HepG2 (cell line): ENCODE data around the gene VPS25. TPM values are rescaled to one million over a fixed set of nuclear protein-coding genes. Genes with fewer than 3 reads are reported as not detected.

ENCODE experiments used
- HIVEP1 ChIP-seq: sonication (generic); formaldehyde crosslinking; IDR thresholded peaks from 2 replicates; pipeline ENCODE4 v1.4.0; 2020; ENCODE audit warnings: mild to moderate bottlenecking, missing genetic modification reagents
- RAD51 ChIP-seq: fragments of 450-650 bp; IDR thresholded peaks from 2 replicates; pipeline ENCODE4 v1.6.1; 2016; ENCODE audit warnings: borderline replicate concordance
- SATB2 ChIP-seq: sonication (generic); formaldehyde crosslinking; IDR thresholded peaks from 2 replicates; pipeline ENCODE4 v1.5.0; 2020; ENCODE audit warnings: missing genetic modification reagents
- TP53 ChIP-seq: sonication (generic); formaldehyde crosslinking; conservative IDR thresholded peaks from 2 replicates; pipeline ENCODE4 v1.4.0; 2020; ENCODE audit warnings: missing genetic modification reagents
- ZNF605 ChIP-seq: sonication (generic); formaldehyde crosslinking; IDR thresholded peaks from 2 replicates; pipeline ENCODE4 v1.8.0; 2022; ENCODE audit warnings: mild to moderate bottlenecking, missing genetic modification reagents
- polyA plus RNA-seq, 8 experiments: library from polyadenylated mRNA; depleted of rRNA in 3 of 8; stranded (reverse) in 7 of 8; unstranded in 1 of 8; fragments of >200 nt; fragmentation: Illumina TruSeq in 4 of 8; extraction: Trizol in 4 of 8; gene quantifications; 2 replicates each; pipeline versions ENCODE4 v1.2.1 to v1.2.3, GENCODE V29; 2011 to 2016; ENCODE audit warnings: low read depth in 4 of 8, missing spikeins in 1 of 8, mixed read lengths in 1 of 8; ENCODE audit not compliant: insufficient read depth in 1 of 8
- total RNA-seq, 5 experiments: library from RNA; depleted of rRNA; stranded (reverse); fragments of >200 nt; fragmentation: Illumina TruSeq; extraction: Trizol; gene quantifications; 2 replicates each; pipeline ENCODE4 v1.2.3, GENCODE V29; 2016; ENCODE audit warnings: low read depth in 1 of 5
- TF ChIP-seq, protein P1 (sequence below): sonication (generic); formaldehyde crosslinking; IDR thresholded peaks from 2 replicates; pipeline ENCODE4 v1.5.0; 2020; ENCODE audit warnings: mild to moderate bottlenecking, missing genetic modification reagents, borderline replicate concordance
- TF ChIP-seq, protein P2 (sequence below): sonication (generic); formaldehyde crosslinking; conservative IDR thresholded peaks from 2 replicates; pipeline ENCODE4 v1.8.0; 2022; ENCODE audit warnings: missing genetic modification reagents
- TF ChIP-seq, protein P3 (sequence below): sonication (generic); formaldehyde crosslinking; IDR thresholded peaks from 2 replicates; pipeline ENCODE4 v1.8.1; 2022; ENCODE audit warnings: mild to moderate bottlenecking, missing genetic modification reagents
- TF ChIP-seq, protein P4 (sequence below): sonication (generic); formaldehyde crosslinking; IDR thresholded peaks from 2 replicates; pipeline ENCODE4 v1.4.0; 2020; ENCODE audit warnings: missing genetic modification reagents, borderline replicate concordance
- TF ChIP-seq, protein P5 (sequence below): IDR thresholded peaks from 2 replicates; pipeline ENCODE4 v1.6.1; 2012; ENCODE audit warnings: inconsistent platforms

Gene VPS25
- total and polyA plus RNA-seq, 2 of the 13 experiments (the other 11 are each of a cell fraction or from before 2014, with no cell fraction given), result 161 to 249 TPM

DNA sequence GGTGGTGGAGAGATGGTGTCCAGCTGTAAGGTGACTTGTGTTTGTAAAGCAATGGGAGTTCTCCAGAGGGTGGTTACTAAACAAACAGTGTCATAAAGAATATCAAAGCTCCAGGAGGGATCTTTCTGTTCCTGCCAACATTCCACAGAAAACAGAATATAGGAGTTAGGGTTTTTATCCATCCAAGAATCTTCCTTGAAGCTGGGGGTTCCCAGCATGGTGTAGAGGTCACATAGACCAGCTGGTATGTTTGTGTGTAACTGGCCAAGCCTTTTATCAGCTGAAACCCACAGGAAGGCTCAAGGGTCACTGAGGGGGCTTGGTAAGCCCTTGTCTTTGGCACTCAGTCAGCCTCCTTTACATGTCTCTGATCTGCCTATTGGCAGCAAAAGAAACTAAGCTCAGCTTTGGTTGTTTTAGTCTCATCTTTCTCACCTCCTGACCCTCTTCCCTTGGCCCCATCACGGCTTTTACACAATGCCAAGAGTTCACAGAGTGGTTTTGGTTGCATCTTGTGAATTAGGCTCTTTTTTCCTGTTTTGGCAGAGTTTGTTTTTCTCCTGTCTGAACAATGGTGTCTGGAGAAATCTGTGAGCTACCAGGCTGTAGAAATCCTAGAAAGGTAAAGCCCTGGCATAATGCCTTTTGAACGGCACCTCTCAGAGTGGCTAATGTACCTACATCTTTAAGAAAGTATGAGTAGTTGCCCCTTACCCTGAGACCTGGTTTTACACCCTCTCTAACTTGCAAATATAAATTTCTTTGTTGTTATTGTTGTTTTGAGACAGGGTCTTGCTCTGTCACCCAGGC lies 30.0 kb downstream of the VPS25 start (continued):
- TF ChIP-seq, protein P1, sequence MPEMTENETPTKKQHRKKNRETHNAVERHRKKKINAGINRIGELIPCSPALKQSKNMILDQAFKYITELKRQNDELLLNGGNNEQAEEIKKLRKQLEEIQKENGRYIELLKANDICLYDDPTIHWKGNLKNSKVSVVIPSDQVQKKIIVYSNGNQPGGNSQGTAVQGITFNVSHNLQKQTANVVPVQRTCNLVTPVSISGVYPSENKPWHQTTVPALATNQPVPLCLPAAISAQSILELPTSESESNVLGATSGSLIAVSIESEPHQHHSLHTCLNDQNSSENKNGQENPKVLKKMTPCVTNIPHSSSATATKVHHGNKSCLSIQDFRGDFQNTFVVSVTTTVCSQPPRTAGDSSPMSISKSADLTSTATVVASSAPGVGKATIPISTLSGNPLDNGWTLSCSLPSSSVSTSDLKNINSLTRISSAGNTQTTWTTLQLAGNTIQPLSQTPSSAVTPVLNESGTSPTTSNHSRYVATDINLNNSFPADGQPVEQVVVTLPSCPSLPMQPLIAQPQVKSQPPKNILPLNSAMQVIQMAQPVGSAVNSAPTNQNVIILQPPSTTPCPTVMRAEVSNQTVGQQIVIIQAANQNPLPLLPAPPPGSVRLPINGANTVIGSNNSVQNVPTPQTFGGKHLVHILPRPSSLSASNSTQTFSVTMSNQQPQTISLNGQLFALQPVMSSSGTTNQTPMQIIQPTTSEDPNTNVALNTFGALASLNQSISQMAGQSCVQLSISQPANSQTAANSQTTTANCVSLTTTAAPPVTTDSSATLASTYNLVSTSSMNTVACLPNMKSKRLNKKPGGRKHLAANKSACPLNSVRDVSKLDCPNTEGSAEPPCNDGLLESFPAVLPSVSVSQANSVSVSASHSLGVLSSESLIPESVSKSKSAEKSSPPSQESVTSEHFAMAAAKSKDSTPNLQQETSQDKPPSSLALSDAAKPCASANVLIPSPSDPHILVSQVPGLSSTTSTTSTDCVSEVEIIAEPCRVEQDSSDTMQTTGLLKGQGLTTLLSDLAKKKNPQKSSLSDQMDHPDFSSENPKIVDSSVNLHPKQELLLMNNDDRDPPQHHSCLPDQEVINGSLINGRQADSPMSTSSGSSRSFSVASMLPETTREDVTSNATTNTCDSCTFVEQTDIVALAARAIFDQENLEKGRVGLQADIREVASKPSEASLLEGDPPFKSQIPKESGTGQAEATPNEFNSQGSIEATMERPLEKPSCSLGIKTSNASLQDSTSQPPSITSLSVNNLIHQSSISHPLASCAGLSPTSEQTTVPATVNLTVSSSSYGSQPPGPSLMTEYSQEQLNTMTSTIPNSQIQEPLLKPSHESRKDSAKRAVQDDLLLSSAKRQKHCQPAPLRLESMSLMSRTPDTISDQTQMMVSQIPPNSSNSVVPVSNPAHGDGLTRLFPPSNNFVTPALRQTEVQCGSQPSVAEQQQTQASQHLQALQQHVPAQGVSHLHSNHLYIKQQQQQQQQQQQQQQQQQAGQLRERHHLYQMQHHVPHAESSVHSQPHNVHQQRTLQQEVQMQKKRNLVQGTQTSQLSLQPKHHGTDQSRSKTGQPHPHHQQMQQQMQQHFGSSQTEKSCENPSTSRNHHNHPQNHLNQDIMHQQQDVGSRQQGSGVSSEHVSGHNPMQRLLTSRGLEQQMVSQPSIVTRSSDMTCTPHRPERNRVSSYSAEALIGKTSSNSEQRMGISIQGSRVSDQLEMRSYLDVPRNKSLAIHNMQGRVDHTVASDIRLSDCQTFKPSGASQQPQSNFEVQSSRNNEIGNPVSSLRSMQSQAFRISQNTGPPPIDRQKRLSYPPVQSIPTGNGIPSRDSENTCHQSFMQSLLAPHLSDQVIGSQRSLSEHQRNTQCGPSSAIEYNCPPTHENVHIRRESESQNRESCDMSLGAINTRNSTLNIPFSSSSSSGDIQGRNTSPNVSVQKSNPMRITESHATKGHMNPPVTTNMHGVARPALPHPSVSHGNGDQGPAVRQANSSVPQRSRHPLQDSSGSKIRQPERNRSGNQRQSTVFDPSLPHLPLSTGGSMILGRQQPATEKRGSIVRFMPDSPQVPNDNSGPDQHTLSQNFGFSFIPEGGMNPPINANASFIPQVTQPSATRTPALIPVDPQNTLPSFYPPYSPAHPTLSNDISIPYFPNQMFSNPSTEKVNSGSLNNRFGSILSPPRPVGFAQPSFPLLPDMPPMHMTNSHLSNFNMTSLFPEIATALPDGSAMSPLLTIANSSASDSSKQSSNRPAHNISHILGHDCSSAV (CRISPR knock-in tag), result no peak
- TF ChIP-seq, protein P2, sequence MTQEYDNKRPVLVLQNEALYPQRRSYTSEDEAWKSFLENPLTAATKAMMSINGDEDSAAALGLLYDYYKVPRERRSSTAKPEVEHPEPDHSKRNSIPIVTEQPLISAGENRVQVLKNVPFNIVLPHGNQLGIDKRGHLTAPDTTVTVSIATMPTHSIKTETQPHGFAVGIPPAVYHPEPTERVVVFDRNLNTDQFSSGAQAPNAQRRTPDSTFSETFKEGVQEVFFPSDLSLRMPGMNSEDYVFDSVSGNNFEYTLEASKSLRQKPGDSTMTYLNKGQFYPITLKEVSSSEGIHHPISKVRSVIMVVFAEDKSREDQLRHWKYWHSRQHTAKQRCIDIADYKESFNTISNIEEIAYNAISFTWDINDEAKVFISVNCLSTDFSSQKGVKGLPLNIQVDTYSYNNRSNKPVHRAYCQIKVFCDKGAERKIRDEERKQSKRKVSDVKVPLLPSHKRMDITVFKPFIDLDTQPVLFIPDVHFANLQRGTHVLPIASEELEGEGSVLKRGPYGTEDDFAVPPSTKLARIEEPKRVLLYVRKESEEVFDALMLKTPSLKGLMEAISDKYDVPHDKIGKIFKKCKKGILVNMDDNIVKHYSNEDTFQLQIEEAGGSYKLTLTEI, result no peak
- TF ChIP-seq, protein P3, sequence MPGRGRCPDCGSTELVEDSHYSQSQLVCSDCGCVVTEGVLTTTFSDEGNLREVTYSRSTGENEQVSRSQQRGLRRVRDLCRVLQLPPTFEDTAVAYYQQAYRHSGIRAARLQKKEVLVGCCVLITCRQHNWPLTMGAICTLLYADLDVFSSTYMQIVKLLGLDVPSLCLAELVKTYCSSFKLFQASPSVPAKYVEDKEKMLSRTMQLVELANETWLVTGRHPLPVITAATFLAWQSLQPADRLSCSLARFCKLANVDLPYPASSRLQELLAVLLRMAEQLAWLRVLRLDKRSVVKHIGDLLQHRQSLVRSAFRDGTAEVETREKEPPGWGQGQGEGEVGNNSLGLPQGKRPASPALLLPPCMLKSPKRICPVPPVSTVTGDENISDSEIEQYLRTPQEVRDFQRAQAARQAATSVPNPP (CRISPR knock-in tag), result no peak
- peak; percentile 67 for TF ChIP-seq ZNF605 (CRISPR knock-in tag)
- TF ChIP-seq, protein P4, sequence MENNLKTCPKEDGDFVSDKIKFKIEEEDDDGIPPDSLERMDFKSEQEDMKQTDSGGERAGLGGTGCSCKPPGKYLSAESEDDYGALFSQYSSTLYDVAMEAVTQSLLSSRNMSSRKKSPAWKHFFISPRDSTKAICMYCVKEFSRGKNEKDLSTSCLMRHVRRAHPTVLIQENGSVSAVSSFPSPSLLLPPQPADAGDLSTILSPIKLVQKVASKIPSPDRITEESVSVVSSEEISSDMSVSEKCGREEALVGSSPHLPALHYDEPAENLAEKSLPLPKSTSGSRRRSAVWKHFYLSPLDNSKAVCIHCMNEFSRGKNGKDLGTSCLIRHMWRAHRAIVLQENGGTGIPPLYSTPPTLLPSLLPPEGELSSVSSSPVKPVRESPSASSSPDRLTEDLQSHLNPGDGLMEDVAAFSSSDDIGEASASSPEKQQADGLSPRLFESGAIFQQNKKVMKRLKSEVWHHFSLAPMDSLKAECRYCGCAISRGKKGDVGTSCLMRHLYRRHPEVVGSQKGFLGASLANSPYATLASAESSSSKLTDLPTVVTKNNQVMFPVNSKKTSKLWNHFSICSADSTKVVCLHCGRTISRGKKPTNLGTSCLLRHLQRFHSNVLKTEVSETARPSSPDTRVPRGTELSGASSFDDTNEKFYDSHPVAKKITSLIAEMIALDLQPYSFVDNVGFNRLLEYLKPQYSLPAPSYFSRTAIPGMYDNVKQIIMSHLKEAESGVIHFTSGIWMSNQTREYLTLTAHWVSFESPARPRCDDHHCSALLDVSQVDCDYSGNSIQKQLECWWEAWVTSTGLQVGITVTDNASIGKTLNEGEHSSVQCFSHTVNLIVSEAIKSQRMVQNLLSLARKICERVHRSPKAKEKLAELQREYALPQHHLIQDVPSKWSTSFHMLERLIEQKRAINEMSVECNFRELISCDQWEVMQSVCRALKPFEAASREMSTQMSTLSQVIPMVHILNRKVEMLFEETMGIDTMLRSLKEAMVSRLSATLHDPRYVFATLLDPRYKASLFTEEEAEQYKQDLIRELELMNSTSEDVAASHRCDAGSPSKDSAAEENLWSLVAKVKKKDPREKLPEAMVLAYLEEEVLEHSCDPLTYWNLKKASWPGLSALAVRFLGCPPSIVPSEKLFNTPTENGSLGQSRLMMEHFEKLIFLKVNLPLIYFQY, result no peak
- TF ChIP-seq, protein P5, sequence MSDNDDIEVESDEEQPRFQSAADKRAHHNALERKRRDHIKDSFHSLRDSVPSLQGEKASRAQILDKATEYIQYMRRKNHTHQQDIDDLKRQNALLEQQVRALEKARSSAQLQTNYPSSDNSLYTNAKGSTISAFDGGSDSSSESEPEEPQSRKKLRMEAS, result peak; percentile 20; the same call in 1 of the 2 replicates
- no peak for TF ChIP-seq SATB2 (CRISPR knock-in tag)
- TF ChIP-seq HIVEP1 (CRISPR knock-in tag), result no peak
- 0 out of 2 replicates have a peak, but pooled peaks have one; percentile 52 for TF ChIP-seq TP53 (CRISPR knock-in tag)
- TF ChIP-seq RAD51, result no peak
